ACHN (cell line): ENCODE results near the gene ZNHIT2.

Source experiments
- DNase-seq: peaks from one replicate; pipeline ENCODE4 v3.0.0-alpha.2; 2015
- in situ Hi-C: cut with HindIII; loops from 2 replicates; pipeline ENCODE4 v1.10.0; 2017; ENCODE audit warnings: low sequenced_read_pairs, low pct_ligation_motif_present, low pct_unique_long_range_greater_than_20kb

The ZNHIT2 gene

GRCh38 chr11:65110354-65110861 lies 7.1 kb downstream of the ZNHIT2 start:
- in situ Hi-C loops, result no loop called here
- peak; percentile 76 for DNase-seq

GRCh38 chr11:65109231-65110198 lies 8.0 kb downstream of the ZNHIT2 start:
- no peak for DNase-seq
- in situ Hi-C loops, result no loop called here

DNA sequence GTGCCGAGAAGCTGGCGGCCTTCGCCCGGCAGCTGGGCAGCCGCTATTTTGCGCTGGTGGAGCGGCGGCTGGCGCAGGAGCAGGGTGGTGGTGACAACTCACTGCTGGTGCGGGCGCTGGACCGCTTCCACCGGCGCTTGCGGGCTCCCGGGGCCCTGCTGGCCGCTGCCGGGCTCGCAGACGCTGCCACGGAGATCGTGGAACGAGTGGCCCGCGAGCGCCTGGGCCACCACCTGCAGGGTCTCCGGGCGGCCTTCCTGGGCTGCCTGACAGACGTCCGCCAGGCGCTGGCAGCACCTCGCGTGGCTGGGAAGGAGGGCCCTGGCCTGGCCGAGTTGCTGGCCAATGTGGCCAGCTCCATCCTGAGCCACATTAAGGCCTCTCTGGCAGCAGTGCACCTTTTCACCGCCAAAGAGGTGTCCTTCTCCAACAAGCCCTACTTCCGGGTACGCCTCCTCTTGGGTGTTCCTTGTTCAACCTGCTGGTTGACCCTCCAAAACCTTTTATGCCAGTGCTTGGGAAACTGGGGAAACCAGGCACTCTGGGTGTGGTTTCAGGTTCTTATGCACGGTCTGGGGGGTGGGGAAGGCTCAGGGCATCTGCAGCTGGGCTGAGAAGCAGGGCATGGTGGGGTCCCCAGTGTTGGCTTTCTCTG lies 8.9 kb downstream of the ZNHIT2 start:
- in situ Hi-C loops, result no loop called here
- DNase-seq, result no peak

GRCh38 chr11:65107751-65108468 lies 9.6 kb downstream of the ZNHIT2 start:
- DNase-seq, result no peak
- in situ Hi-C loops, result no loop called here

- in situ Hi-C loops, result no loop called here
Measured at GRCh38 chr11:65107078-65107477, 10.4 kb downstream of the ZNHIT2 start.

GRCh38 chr11:65104628-65105027 lies 12.9 kb downstream of the ZNHIT2 start:
- in situ Hi-C loops, result no loop called here
- no peak for DNase-seq

More at GRCh38 chr11:65107078-65107477, 10.4 kb downstream of the ZNHIT2 start:
- no peak for DNase-seq

GRCh38 chr11:65103476-65103875 lies 14.0 kb downstream of the ZNHIT2 start:
- DNase-seq, result no peak
- in situ Hi-C loops, result no loop called here

- in situ Hi-C loops, result no loop called here
- no peak for DNase-seq
Measured at GRCh38 chr11:65102142-65103095, 15.1 kb downstream of the ZNHIT2 start.

GRCh38 chr11:65100674-65101350 lies 16.7 kb downstream of the ZNHIT2 start:
- in situ Hi-C loops, result no loop called here
- no peak for DNase-seq

DNA sequence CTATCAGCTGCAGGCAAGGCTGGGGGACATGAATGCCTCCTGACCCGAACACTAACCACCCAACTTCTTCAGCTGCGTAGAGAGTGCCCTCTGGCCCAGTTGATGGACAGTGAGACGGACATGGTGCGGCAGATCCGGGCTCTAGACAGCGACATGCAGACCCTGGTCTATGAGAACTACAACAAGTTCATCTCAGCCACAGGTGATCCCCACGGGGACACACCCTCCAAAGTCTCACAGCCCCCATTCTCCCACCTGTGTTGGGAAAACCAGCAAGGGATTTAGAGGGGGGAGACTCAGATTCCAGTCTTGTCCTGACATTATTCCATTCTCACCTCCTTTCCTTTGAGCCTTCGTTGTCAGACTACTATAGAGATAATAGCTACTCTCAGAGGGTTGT lies 20.6 kb downstream of the ZNHIT2 start:
- no peak for DNase-seq
- in situ Hi-C loops, result no loop called here

DNA sequence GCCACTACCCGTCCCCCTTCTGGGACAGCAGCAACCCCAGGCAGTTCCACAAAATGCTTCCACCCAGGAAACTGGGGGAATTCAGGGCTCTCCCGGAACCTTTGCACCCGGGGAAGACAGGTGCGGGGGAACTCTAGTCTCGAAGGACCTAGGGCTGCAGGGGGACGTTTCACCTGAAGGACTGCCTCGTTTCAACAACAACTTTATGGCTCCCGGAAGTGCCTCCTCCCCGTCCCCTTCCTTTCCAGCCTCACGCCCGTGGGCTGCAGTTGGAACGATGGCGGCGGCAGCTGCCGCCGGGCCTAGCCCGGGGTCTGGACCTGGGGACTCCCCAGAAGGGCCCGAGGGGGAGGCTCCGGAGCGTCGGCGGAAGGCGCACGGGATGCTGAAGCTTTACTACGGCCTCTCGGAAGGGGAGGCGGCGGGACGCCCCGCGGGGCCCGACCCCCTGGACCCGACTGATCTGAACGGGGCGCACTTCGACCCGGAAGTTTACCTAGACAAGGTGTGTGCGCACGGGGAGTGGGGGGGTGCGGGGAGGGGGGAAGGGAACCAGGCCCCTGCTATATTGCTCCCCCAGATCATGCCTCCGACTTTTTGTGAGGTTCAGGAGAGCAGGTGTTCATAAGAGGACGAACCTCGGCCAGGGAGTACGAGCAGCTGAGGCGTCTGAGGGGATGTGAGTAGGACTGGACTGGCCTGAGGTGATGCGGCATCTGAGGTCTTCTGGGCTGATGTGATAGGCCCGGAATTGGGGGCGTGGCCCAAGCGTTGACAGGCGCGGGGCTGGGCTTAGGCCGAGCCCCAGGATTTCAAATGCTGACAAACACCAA lies 21.3 kb downstream of the ZNHIT2 start, which contains the start of gene VPS51:
VPS51 (plus strand) TSS at position 241 of the 833 bp plus-strand sequence; CDS start at position 278, 37 bp downstream.
- in situ Hi-C loops, result no loop called here
- DNase-seq, result peak; percentile 81

GRCh38 chr11:65095427-65095826 lies 22.1 kb downstream of the ZNHIT2 start:
- in situ Hi-C loops, result no loop called here
- DNase-seq, result no peak

GRCh38 chr11:65090628-65091027 lies 26.9 kb downstream of the ZNHIT2 start:
- in situ Hi-C loops, result no loop called here
- DNase-seq, result no peak

DNA sequence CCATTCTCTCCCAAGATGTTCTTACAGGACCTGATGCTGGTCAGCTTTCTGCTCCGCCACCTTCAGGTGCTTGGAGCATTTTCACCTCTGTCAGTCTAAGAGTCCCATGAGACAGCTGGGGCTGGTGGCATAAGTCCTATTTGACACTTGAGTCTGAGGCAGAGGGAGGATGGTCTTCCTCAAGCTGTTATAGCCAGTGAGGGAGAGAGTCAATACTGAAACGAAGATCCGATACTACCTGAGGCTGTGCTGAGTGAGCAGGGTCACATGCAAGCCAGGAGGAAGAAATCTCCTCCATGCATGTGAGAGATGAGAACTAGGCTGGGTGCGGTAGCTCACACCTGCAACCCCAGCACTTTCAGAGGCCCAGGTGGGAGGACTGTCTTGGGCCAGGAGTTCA lies 27.9 kb downstream of the ZNHIT2 start:
- DNase-seq, result no peak

GRCh38 chr11:65087827-65088226 lies 29.7 kb downstream of the ZNHIT2 start:
- in situ Hi-C loops, result no loop called here
- no peak for DNase-seq

More for the DNA sequence above, 27.9 kb downstream of the ZNHIT2 start:
- in situ Hi-C loops, result no loop called here

GRCh38 chr11:65087216-65087615 lies 30.3 kb downstream of the ZNHIT2 start:
- in situ Hi-C loops, result no loop called here
- no peak for DNase-seq
